Liver (tissue), 9 donors: ENCODE results near the gene F12. TPM values are rescaled to one million over a fixed set of nuclear protein-coding genes. Genes with fewer than 3 reads are reported as not detected.

Source experiments
- DNase-seq: peaks from one replicate; pipeline ENCODE4 v3.0.0-alpha.2; 2017; ENCODE audit warnings: low spot score
- H3K27ac ChIP-seq, 2 donors: one replicate each; pipeline ENCODE4 v1.7.0; 2013; ENCODE audit warnings: inconsistent platforms in 2 of 2, low read length in 2 of 2, control low read depth in 1 of 2, low read depth in 1 of 2, mild to moderate bottlenecking in 1 of 2
- H3K27me3 ChIP-seq, 4 donors: one replicate each; pipeline versions ENCODE4 v1.6.1 to v1.7.0; 2013; ENCODE audit warnings: low read length in 3 of 4, inconsistent platforms in 1 of 4, mild to moderate bottlenecking in 1 of 4, moderate library complexity in 1 of 4; ENCODE audit not compliant: control insufficient read depth in 4 of 4, insufficient read depth in 4 of 4
- H3K36me3 ChIP-seq, 4 donors: one replicate each; pipeline versions ENCODE4 v1.6.1 to v1.7.0; 2013; ENCODE audit warnings: low read length in 3 of 4, mild to moderate bottlenecking in 3 of 4, low read depth in 1 of 4, moderate library complexity in 1 of 4; ENCODE audit not compliant: control insufficient read depth in 4 of 4, insufficient read depth in 3 of 4
- H3K4me1 ChIP-seq, 4 donors: one replicate each; pipeline versions ENCODE4 v1.6.1 to v1.7.0; 2013; ENCODE audit warnings: low read length in 3 of 4, mild to moderate bottlenecking in 3 of 4, moderate library complexity in 1 of 4; ENCODE audit not compliant: control insufficient read depth in 4 of 4, insufficient read depth in 4 of 4
- H3K4me3 ChIP-seq, 3 donors: one replicate each; pipeline versions ENCODE4 v1.6.1 to v1.7.0; 2013; ENCODE audit warnings: low read length in 3 of 3, control low read depth in 1 of 3, low read depth in 1 of 3, mild to moderate bottlenecking in 1 of 3
- H3K9ac ChIP-seq, 2 donors: one replicate each; pipeline ENCODE4 v1.7.0; 2013; ENCODE audit warnings: low read length in 2 of 2, mild to moderate bottlenecking in 2 of 2, moderate library complexity in 2 of 2, control low read depth in 1 of 2, low read depth in 1 of 2
- H3K9me3 ChIP-seq, 4 donors: one replicate each; pipeline versions ENCODE4 v1.6.1 to v1.7.0; 2013; ENCODE audit warnings: low read length in 3 of 4; ENCODE audit not compliant: control insufficient read depth in 4 of 4
- ATF3 ChIP-seq: IDR thresholded peaks from 2 replicates; pipeline ENCODE4 v1.6.1; 2016; ENCODE audit warnings: antibody characterized with exemption
- EGR1 ChIP-seq, 2 donors: IDR thresholded peaks; 2 replicates each; pipeline ENCODE4 v1.6.1; 2016 to 2018; ENCODE audit warnings: antibody characterized with exemption in 2 of 2, low read depth in 2 of 2
- FOXA1 ChIP-seq: IDR thresholded peaks from 2 replicates; pipeline ENCODE4 v1.6.1; 2016; ENCODE audit warnings: antibody characterized with exemption
- FOXA2 ChIP-seq: IDR thresholded peaks from 2 replicates; pipeline ENCODE4 v1.6.1; 2016; ENCODE audit warnings: antibody characterized with exemption
- GABPA ChIP-seq, 2 donors: IDR thresholded peaks in 1 of 2; conservative IDR thresholded peaks in 1 of 2; 2 replicates each; pipeline ENCODE4 v1.6.1; 2016; ENCODE audit warnings: antibody characterized with exemption in 2 of 2, mild to moderate bottlenecking in 1 of 2, moderate library complexity in 1 of 2
- HNF4A ChIP-seq, 2 donors: conservative IDR thresholded peaks; 2 replicates each; pipeline ENCODE4 v1.6.1; 2016; ENCODE audit warnings: antibody characterized with exemption in 2 of 2, mild to moderate bottlenecking in 2 of 2
- HNF4G ChIP-seq: IDR thresholded peaks from 2 replicates; pipeline ENCODE4 v1.6.1; 2016; ENCODE audit warnings: antibody characterized with exemption
- JUND ChIP-seq, 2 donors: IDR thresholded peaks; 2 replicates each; pipeline ENCODE4 v1.6.1; 2016; ENCODE audit warnings: antibody characterized with exemption in 2 of 2
- MAX ChIP-seq: IDR thresholded peaks from 2 replicates; pipeline ENCODE4 v1.6.1; 2016; ENCODE audit warnings: antibody characterized with exemption
- NR2F2 ChIP-seq: IDR thresholded peaks from 2 replicates; pipeline ENCODE4 v1.6.1; 2016; ENCODE audit warnings: antibody characterized with exemption
- RAD21 ChIP-seq, 2 donors: IDR thresholded peaks; 2 replicates each; pipeline ENCODE4 v1.6.1; 2016; ENCODE audit warnings: antibody characterized with exemption in 2 of 2, mild to moderate bottlenecking in 2 of 2
- REST ChIP-seq: IDR thresholded peaks from 2 replicates; pipeline ENCODE4 v1.6.1; 2016; ENCODE audit warnings: antibody characterized with exemption, mild to moderate bottlenecking
- RXRA ChIP-seq, 2 donors: IDR thresholded peaks; 2 replicates each; pipeline ENCODE4 v1.6.1; 2017 to 2018; ENCODE audit warnings: antibody characterized with exemption in 2 of 2, mild to moderate bottlenecking in 1 of 2
- SP1 ChIP-seq: IDR thresholded peaks from 2 replicates; pipeline ENCODE4 v1.6.1; 2018; ENCODE audit warnings: antibody characterized with exemption, mild to moderate bottlenecking
- TAF1 ChIP-seq: conservative IDR thresholded peaks from 2 replicates; pipeline ENCODE4 v1.6.1; 2016; ENCODE audit warnings: antibody characterized with exemption, mild to moderate bottlenecking
- YY1 ChIP-seq: IDR thresholded peaks from 2 replicates; pipeline ENCODE4 v1.6.1; 2016; ENCODE audit warnings: antibody characterized with exemption, mild to moderate bottlenecking
- WGBS: extraction: QIAGEN DNeasy Blood & Tissue Kit; methylation state at CpG from one replicate; pipeline ENCODE4 v1.1.7; 2013; 5-methylcytosine and 5-hydroxymethylcytosine counted together
- polyA plus RNA-seq, 2 donors: library from polyadenylated mRNA; stranded (reverse) in 1 of 2; unstranded in 1 of 2; fragments of 200-250 nt in 1 of 2; fragments of >200 nt in 1 of 2; fragmentation: Nextera tagmentation in 1 of 2; extraction: Ambion mirVana in 1 of 2; gene quantifications; one replicate each; pipeline versions ENCODE4 v1.2.1 to v1.2.3, GENCODE V29; 2013 to 2015
- total RNA-seq, 2 donors: library from RNA; depleted of rRNA; stranded (reverse); fragments of >200 nt; gene quantifications; one replicate each; pipeline ENCODE4 v1.2.3, GENCODE V29; 2014
- TF ChIP-seq, protein P1 (sequence below): IDR thresholded peaks from 2 replicates; pipeline ENCODE4 v1.6.1; 2016; ENCODE audit warnings: antibody characterized with exemption
- TF ChIP-seq, protein P2 (sequence below): fragments of 150-350 bp; IDR thresholded peaks from 2 replicates; pipeline ENCODE4 v1.5.1; 2017; ENCODE audit warnings: improper control_type of control experiment, low read depth, low read length; ENCODE audit not compliant: missing input control
- donor health status: healthy.
- donor health status: healthy.
- donor health status: healthy.
- donor health status: healthy.
- donor health status: healthy.

The F12 gene
- total and polyA plus RNA-seq, 4 donors = 27.7 to 328 (median 275) TPM

GRCh38 chr5:177389241-177390169 is 19.9 kb downstream of the F12 start:
- Histone ChIP-seq H3K27me3 (no peaks in the 10 kb centered on the region), H3K9ac (no peak overlapping the region), H3K36me3 (no peaks in the 10 kb centered on the region), H3K4me1 (no peaks in the 10 kb centered on the region), H3K4me3 (no peak overlapping the region), H3K27ac (no peak overlapping the region), H3K9me3 (no peaks in the 10 kb centered on the region)
- no peak for DNase-seq
- 63% methylated on average over 21 of the region's 21 CpGs for WGBS
- no peak for TF ChIP-seq MAX
- TF ChIP-seq RXRA (IDR thresholded peaks at IDR 0.05) = no peak
- TF ChIP-seq GABPA (IDR thresholded peaks at IDR 0.05 in 1 of 2, conservative IDR thresholded peaks at IDR 0.05 in 1 of 2) = no peak
- TF ChIP-seq ATF3 = no peak
- TF ChIP-seq NR2F2 = no peak
- no peak for TF ChIP-seq FOXA1
- no peak for TF ChIP-seq FOXA2
- TF ChIP-seq HNF4G = no peak
- TF ChIP-seq, protein P1, sequence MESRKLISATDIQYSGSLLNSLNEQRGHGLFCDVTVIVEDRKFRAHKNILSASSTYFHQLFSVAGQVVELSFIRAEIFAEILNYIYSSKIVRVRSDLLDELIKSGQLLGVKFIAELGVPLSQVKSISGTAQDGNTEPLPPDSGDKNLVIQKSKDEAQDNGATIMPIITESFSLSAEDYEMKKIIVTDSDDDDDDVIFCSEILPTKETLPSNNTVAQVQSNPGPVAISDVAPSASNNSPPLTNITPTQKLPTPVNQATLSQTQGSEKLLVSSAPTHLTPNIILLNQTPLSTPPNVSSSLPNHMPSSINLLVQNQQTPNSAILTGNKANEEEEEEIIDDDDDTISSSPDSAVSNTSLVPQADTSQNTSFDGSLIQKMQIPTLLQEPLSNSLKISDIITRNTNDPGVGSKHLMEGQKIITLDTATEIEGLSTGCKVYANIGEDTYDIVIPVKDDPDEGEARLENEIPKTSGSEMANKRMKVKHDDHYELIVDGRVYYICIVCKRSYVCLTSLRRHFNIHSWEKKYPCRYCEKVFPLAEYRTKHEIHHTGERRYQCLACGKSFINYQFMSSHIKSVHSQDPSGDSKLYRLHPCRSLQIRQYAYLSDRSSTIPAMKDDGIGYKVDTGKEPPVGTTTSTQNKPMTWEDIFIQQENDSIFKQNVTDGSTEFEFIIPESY = no peak
- no peak for TF ChIP-seq REST
- no peak for TF ChIP-seq RAD21 (IDR thresholded peaks at IDR 0.05)
- TF ChIP-seq SP1 = no peak
- no peak for TF ChIP-seq HNF4A (conservative IDR thresholded peaks at IDR 0.05)
- TF ChIP-seq YY1 = no peak
- no peak for TF ChIP-seq JUND (IDR thresholded peaks at IDR 0.05)
- TF ChIP-seq, protein P2, sequence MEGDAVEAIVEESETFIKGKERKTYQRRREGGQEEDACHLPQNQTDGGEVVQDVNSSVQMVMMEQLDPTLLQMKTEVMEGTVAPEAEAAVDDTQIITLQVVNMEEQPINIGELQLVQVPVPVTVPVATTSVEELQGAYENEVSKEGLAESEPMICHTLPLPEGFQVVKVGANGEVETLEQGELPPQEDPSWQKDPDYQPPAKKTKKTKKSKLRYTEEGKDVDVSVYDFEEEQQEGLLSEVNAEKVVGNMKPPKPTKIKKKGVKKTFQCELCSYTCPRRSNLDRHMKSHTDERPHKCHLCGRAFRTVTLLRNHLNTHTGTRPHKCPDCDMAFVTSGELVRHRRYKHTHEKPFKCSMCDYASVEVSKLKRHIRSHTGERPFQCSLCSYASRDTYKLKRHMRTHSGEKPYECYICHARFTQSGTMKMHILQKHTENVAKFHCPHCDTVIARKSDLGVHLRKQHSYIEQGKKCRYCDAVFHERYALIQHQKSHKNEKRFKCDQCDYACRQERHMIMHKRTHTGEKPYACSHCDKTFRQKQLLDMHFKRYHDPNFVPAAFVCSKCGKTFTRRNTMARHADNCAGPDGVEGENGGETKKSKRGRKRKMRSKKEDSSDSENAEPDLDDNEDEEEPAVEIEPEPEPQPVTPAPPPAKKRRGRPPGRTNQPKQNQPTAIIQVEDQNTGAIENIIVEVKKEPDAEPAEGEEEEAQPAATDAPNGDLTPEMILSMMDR = no peak
- TF ChIP-seq TAF1 = no peak
- no peak for TF ChIP-seq EGR1 (IDR thresholded peaks at IDR 0.05; ENCODE audit: low read depth in 2 of 2)
